GM21825 (cell line): ENCODE measurements around the gene METRNL.
A peak's percentile ranks its signal among the peaks of the same experiment; 100 is the strongest.
"Not testable (repeated sequence)": the region's sequence is repeated elsewhere in the genome, so short reads cannot be mapped to it uniquely, and the experiment has no call there.

Experiments
- ATAC-seq: cut with Tn5 transposase; IDR thresholded peaks from one replicate; pipeline ENCODE4 v1.9.1; 2021; ENCODE audit warnings: mild to moderate bottlenecking, moderate library complexity; ENCODE audit not compliant: unreplicated experiment

Gene METRNL

GRCh38 chr17:83118071-83118841 is 38.8 kb downstream of the METRNL start:
- no peak for ATAC-seq

GRCh38 chr17:83119987-83120864 is 40.8 kb downstream of the METRNL start:
- peak; percentile 54 for ATAC-seq

- ATAC-seq = not testable (repeated sequence)
These were observed 42.1 kb downstream of the METRNL start for GRCh38 chr17:83121473-83121872.

GRCh38 chr17:83121921-83122820 is 42.8 kb downstream of the METRNL start:
- no peak for ATAC-seq

GRCh38 chr17:83122834-83123233 is 43.4 kb downstream of the METRNL start:
- ATAC-seq = no peak

GRCh38 chr17:83123896-83124801 is 44.7 kb downstream of the METRNL start:
- ATAC-seq = no peak

GRCh38 chr17:83124871-83125514 is 45.6 kb downstream of the METRNL start:
- ATAC-seq = no peak

- no peak for ATAC-seq
These were observed 46.3 kb downstream of the METRNL start for GRCh38 chr17:83125515-83126274.

GRCh38 chr17:83126275-83126811 is 46.9 kb downstream of the METRNL start:
- ATAC-seq = no peak

GRCh38 chr17:83127431-83128160 is 48.2 kb downstream of the METRNL start:
- ATAC-seq = no peak

GRCh38 chr17:83128306-83129240 is 49.2 kb downstream of the METRNL start:
- no peak for ATAC-seq

GRCh38 chr17:83129676-83130075 is 50.3 kb downstream of the METRNL start:
- no peak for ATAC-seq

- no peak for ATAC-seq
These were observed 52.1 kb downstream of the METRNL start for GRCh38 chr17:83131401-83132011.

- no peak for ATAC-seq
These were observed 53.1 kb downstream of the METRNL start for GRCh38 chr17:83132251-83133081.
